Progenitor cell of endocrine pancreas (in vitro differentiated cells): ENCODE data around the gene TANC1. TPM values are rescaled to one million over a fixed set of nuclear protein-coding genes. Genes with fewer than 3 reads are reported as not detected.

Experiments used
- DNase-seq: peaks from one replicate; pipeline ENCODE4 v3.0.0; 2021; ENCODE audit warnings: low spot score; ENCODE audit not compliant: unreplicated experiment
- H3K27ac Mint-ChIP-seq: 2 replicates; pipeline ENCODE4 v1.8.0; 2021; ENCODE audit warnings: mild to moderate bottlenecking, moderate library complexity, mixed read lengths
- H3K27me3 Mint-ChIP-seq: 2 replicates; pipeline ENCODE4 v1.8.0; 2021; ENCODE audit warnings: mixed read lengths
- H3K36me3 Mint-ChIP-seq: 2 replicates; pipeline ENCODE4 v1.8.0; 2022; ENCODE audit warnings: mixed read lengths; ENCODE audit not compliant: insufficient read depth
- H3K4me1 Mint-ChIP-seq: 2 replicates; pipeline ENCODE4 v1.8.0; 2021; ENCODE audit warnings: low read depth, mixed read lengths
- H3K4me3 Mint-ChIP-seq: 2 replicates; pipeline ENCODE4 v1.8.0; 2021; ENCODE audit warnings: low read depth, mild to moderate bottlenecking, moderate library complexity, mixed read lengths
- H3K9me3 Mint-ChIP-seq: 2 replicates; pipeline ENCODE4 v1.8.0; 2021; ENCODE audit warnings: low read depth, mixed read lengths
- CTCF ChIP-seq: fragments of 200-600 bp; sonication (generic); IDR thresholded peaks from one replicate; pipeline ENCODE4 v1.5.0; 2021; ENCODE audit warnings: antibody characterized with exemption, mild to moderate bottlenecking; ENCODE audit not compliant: unreplicated experiment
- total RNA-seq: library from RNA; stranded (reverse); gene quantifications from 2 replicates; pipeline ENCODE4 v1.2.1, GENCODE V29; 2021

Gene TANC1
- total RNA-seq, 1 donor from 2014 or later, result 29.8 TPM

GRCh38 chr2:159129824-159130223, 161.4 kb downstream of the TANC1 start:
- no peak for TF ChIP-seq CTCF
- Mint-ChIP-seq H3K27ac (no peak overlapping the region), H3K36me3 (peaks cover 2% of the 10 kb centered on the region), H3K27me3 (no peaks in the 10 kb centered on the region), H3K4me1 (peaks cover 11% of the 10 kb centered on the region), H3K9me3 (no peaks in the 10 kb centered on the region), H3K4me3 (no peak overlapping the region)
- no peak for DNase-seq

DNA sequence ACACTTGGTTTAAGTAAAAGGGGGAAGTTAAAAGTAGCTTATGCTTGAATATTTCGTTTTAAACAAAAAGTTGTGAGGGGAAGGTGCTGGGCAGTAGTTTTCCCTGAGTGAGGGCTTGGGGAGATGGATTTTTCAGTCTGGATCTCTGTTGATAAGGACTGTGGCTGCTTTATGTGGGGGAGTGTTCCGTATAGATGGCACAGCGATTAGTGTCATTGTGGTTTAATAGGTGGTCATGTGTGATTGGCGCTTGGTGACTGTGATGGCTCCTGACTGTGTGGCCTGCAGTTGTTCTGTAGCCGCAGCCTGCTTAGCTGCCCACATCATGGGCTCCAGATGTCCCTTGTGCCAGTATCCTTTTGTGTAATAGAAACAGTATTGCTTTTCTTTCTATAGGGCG, 161.9 kb downstream of the TANC1 start:
- DNase-seq, result no peak
- no peak overlapping the region for H3K27ac Mint-ChIP-seq
- no peak for TF ChIP-seq CTCF

DNA sequence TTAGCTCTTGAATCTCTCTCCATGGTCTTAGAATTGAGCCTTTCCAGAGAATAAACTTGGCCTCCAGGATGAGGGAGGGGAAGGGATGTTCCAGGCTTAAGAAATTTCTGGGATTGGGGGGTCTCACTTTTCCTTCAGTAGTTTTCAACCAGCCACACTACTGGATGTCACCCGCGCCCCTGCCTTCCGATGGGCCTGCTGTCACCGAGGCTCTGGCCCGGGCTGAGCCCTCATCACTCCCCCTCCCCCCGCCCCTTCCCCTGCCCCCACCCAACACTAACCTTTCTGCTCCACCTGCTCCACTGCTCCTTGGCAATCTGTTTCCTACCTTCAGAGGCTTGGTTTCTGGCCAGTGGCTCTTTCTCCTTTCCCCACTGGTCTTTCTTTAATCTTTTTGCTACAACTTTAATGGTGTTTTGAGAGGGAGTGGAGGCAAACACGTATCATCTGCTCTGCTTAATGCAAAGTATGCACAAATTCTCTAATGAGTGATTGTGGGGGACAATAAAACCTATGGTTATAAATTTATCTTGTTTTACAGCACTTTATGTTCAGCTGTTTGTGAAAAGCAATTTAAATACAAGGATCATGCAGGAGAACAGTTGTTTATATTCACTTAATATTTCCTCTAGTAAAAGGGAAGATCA, 162.9 kb downstream of the TANC1 start:
- H3K27me3 Mint-ChIP-seq, result no peaks in the 10 kb centered on the region
- H3K4me3 Mint-ChIP-seq, result no peak overlapping the region
- H3K4me1 Mint-ChIP-seq, result peaks cover 10% of the 10 kb centered on the region
- H3K36me3 Mint-ChIP-seq, result peaks cover 2% of the 10 kb centered on the region
- H3K9me3 Mint-ChIP-seq, result no peaks in the 10 kb centered on the region
- H3K27ac Mint-ChIP-seq, result no peak overlapping the region
- no peak for DNase-seq
- no peak for TF ChIP-seq CTCF

More for the DNA sequence above, 161.9 kb downstream of the TANC1 start:
- no peaks in the 10 kb centered on the region for H3K27me3 Mint-ChIP-seq
- H3K9me3 Mint-ChIP-seq, result no peaks in the 10 kb centered on the region
- H3K36me3 Mint-ChIP-seq, result peaks cover 2% of the 10 kb centered on the region
- no peak overlapping the region for H3K4me3 Mint-ChIP-seq
- peaks cover 7% of the 10 kb centered on the region for H3K4me1 Mint-ChIP-seq

- peaks cover 10% of the 10 kb centered on the region for H3K4me1 Mint-ChIP-seq
- no peaks in the 10 kb centered on the region for H3K27me3 Mint-ChIP-seq
- H3K4me3 Mint-ChIP-seq, result no peak overlapping the region
- DNase-seq, result no peak
- no peak overlapping the region for H3K27ac Mint-ChIP-seq
- no peak for TF ChIP-seq CTCF
- H3K9me3 Mint-ChIP-seq, result no peaks in the 10 kb centered on the region
- H3K36me3 Mint-ChIP-seq, result peaks cover 2% of the 10 kb centered on the region
Observed at GRCh38 chr2:159131914-159132281, 163.5 kb downstream of the TANC1 start.

GRCh38 chr2:159133797-159134196, 165.4 kb downstream of the TANC1 start:
- Mint-ChIP-seq H3K27ac (no peak overlapping the region), H3K9me3 (no peaks in the 10 kb centered on the region), H3K36me3 (no peaks in the 10 kb centered on the region), H3K4me1 (peaks cover 16% of the 10 kb centered on the region), H3K4me3 (no peak overlapping the region), H3K27me3 (no peaks in the 10 kb centered on the region)
- no peak for DNase-seq
- TF ChIP-seq CTCF, result no peak
